Esophagus muscularis mucosa (tissue), 4 donors: ENCODE data around the gene NECTIN1. TPM values are rescaled to one million over a fixed set of nuclear protein-coding genes. Genes with fewer than 3 reads are reported as not detected.
A peak's percentile ranks its signal among the peaks of the same experiment; 100 is the strongest.

ENCODE experiments used
- DNase-seq: peaks from one replicate; pipeline ENCODE4 v3.0.0-alpha.2; 2017; ENCODE audit errors: extremely low spot score
- H3K27ac ChIP-seq, 4 donors: fragments of 200-600 bp; sonication (generic); replicated peaks in 1 of 4; 1 replicate in 3 of 4; 2 replicates in 1 of 4; pipeline ENCODE4 v1.5.1; 2016 to 2019; ENCODE audit warnings: mild to moderate bottlenecking in 1 of 4
- H3K27me3 ChIP-seq, 4 donors: fragments of 200-600 bp; sonication (generic); one replicate each; pipeline versions ENCODE4 v1.5.1 to v1.6.0; 2016 to 2019
- H3K36me3 ChIP-seq, 4 donors: fragments of 200-600 bp; sonication (generic); one replicate each; pipeline ENCODE4 v1.5.1; 2016 to 2019
- H3K4me1 ChIP-seq, 4 donors: fragments of 200-600 bp; sonication (generic); one replicate each; pipeline ENCODE4 v1.5.1; 2016 to 2019
- H3K4me3 ChIP-seq, 4 donors: fragments of 200-600 bp; sonication (generic); 1 replicate in 2 of 4; 2 replicates in 2 of 4; pipeline ENCODE4 v1.5.1; 2016 to 2019; ENCODE audit warnings: mild to moderate bottlenecking in 4 of 4, moderate library complexity in 1 of 4
- H3K9me3 ChIP-seq, 4 donors: fragments of 200-600 bp; sonication (generic); 1 replicate in 3 of 4; 2 replicates in 1 of 4; pipeline ENCODE4 v1.5.1; 2016 to 2019
- EP300 ChIP-seq: sonication (generic); formaldehyde crosslinking; IDR thresholded peaks from one replicate; pipeline ENCODE4 v1.6.1; 2017; ENCODE audit warnings: antibody characterized with exemption
- POLR2A ChIP-seq: fragments of 450-650 bp; IDR thresholded peaks from one replicate; pipeline ENCODE4 v1.6.1; 2017; ENCODE audit warnings: antibody characterized with exemption, moderate library complexity, mild to moderate bottlenecking, low read depth
- POLR2AphosphoS5 ChIP-seq, 2 donors: sonication (generic); formaldehyde crosslinking; IDR thresholded peaks; one replicate each; pipeline ENCODE4 v1.6.1; 2017; ENCODE audit warnings: antibody characterized with exemption in 2 of 2
- WGBS: methylation state at CpG from one replicate; pipeline ENCODE4 v1.1.5; 2018; 5-methylcytosine and 5-hydroxymethylcytosine counted together
- intact Hi-C: fragments of 100-400 bp; cut with DNase I; formaldehyde crosslinking; loops from one replicate; pipeline ENCODE4 v1.15.1; 2023
- total RNA-seq, 4 donors: library from RNA; depleted of rRNA; stranded (reverse); fragments of >200 nt; gene quantifications; one replicate each; pipeline versions ENCODE4 v1.1.0 to v1.2.1, GENCODE V29; 2016
- TF ChIP-seq, protein P1 (sequence below), 3 experiments: fragments of 200-600 bp in 2 of 3; fragments of 450-650 bp in 1 of 3; sonication (generic) in 2 of 3; IDR thresholded peaks; one replicate each; pipeline ENCODE4 v1.5.1; 2017 to 2019; ENCODE audit warnings: antibody characterized with exemption in 3 of 3, mild to moderate bottlenecking in 2 of 3, moderate library complexity in 1 of 3

NECTIN1 gene
- total RNA-seq, 4 donors from 2014 or later: 1.7 to 4.0 (median 2.5) TPM

DNA sequence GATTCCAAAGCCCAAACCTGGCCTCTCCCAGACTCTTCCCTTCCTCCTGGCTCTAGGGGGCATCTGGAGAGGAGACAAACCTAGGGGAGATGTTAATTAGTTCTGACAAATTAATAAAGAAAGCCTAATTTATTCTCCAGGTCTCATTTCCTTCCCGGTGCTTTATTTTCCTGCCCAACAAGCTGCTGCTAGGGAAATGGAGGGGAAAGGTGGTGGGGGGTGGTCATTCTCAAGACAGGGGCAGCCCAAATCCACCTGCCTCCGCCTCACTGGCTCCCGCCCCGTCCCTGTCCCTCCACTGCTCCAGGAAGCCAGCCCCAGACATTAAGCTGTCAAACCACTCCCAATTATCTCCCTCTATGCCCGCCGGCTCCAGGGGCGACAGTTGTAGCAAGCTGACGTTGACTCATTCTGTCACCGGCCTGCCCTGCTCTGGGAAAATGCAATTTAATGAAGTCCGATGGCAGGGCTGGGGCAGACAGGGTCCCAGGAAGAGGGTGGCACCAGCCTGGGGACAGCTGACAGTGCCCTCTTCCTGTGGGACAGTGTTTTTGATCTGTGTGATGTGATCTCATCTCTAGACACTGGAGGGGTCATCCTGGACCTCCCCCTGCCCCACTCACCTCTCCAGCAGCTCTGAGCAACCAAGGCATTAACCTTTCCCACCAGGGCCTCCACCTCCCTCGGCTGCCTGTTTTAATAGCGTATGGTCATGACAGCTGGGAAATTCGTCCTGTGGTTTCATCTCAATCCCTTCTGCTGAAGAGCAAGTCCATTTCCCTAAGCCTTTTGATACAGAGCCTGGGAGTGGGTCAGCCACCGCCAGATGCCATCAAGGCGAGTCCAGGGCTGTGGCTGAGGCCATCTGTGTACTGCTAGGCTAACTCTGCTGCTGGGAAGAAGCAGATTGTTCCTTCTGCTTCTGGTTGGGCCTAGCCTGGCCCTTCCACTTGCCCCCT, 27.1 kb downstream of the NECTIN1 start:
- 84% methylated on average over 10 of the region's 15 CpGs for WGBS
- Histone ChIP-seq H3K4me3 (no peak overlapping the region), H3K27me3 (no peaks in the 10 kb centered on the region), H3K27ac (no peak overlapping the region), H3K9me3 (no peaks in the 10 kb centered on the region), H3K36me3 (peaks cover 0 to 3% (median 0%) of the 10 kb centered on the region in 4 donors), H3K4me1 (peaks cover 4 to 21% (median 14%) of the 10 kb centered on the region in 4 donors)
- no peak for DNase-seq
- intact Hi-C loops: no loop called here
- TF ChIP-seq EP300 (no peak), POLR2A (no peak), POLR2AphosphoS5 (IDR thresholded peaks at IDR 0.05) (no peak)
- TF ChIP-seq, protein P1, sequence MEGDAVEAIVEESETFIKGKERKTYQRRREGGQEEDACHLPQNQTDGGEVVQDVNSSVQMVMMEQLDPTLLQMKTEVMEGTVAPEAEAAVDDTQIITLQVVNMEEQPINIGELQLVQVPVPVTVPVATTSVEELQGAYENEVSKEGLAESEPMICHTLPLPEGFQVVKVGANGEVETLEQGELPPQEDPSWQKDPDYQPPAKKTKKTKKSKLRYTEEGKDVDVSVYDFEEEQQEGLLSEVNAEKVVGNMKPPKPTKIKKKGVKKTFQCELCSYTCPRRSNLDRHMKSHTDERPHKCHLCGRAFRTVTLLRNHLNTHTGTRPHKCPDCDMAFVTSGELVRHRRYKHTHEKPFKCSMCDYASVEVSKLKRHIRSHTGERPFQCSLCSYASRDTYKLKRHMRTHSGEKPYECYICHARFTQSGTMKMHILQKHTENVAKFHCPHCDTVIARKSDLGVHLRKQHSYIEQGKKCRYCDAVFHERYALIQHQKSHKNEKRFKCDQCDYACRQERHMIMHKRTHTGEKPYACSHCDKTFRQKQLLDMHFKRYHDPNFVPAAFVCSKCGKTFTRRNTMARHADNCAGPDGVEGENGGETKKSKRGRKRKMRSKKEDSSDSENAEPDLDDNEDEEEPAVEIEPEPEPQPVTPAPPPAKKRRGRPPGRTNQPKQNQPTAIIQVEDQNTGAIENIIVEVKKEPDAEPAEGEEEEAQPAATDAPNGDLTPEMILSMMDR (IDR thresholded peaks at IDR 0.05): no peak

DNA sequence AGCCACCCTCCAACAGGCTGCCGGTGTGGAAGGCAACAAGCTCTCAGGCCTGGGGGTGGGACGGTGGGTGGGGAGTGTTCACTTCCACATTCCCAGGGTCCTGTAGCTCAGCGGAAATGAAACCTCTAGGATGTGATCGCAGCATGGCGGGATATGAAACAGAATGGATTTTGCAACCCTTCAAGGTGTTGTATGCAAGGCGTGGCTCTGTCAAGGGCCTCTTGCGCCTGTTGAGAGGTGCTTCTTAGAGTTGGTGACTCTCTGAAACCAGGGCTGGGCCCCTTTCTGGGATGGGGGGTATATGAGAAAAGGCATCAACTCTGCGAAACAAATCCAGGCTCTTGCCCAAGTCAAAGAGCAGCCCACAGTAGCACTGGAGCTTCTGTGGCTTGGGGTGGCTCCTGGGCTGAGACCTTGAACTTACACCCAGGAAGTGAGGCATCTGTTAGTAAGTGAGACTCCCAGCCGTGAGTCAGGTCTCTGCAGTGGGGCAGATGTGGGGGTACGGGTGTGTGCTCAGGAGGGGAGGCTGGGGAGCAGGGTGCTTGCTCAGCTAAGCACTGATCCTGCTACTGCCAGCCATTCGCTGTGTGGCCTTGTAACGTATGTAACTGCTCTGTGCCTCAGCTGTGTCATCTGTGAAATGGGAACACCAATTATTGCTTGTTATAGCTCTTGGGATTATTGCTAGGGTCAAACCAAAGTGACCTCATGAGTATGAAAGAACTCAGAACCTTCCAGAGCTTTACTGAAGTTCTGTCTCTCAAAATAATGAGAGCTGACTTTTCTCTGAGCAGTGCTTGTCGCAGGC, 28.3 kb downstream of the NECTIN1 start:
- 93% methylated on average over 9 of the region's 13 CpGs for WGBS

DNA sequence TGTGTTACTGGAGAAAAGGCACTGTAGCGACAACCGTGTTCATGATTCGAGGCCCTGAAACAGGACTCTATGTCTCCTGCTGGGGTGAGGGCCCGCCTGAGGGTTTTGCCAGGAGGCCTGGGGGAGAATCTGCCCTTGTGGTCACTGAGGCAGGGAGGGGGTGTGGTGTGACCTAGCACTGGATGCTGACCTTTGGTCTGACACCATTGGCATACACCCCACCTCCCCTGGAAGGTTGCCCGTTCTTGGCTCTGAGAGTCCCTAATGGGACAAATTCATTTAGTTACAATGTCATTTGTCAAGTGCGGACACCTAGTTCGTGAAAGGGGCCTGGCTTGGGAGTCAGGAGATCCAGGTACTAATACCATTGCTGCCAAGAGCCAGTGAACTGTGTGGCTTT, 29.0 kb downstream of the NECTIN1 start:
- Histone ChIP-seq H3K36me3 (no peaks in the 10 kb centered on the region), H3K27me3 (no peaks in the 10 kb centered on the region), H3K4me3 (no peak overlapping the region), H3K9me3 (no peaks in the 10 kb centered on the region), H3K27ac (no peak overlapping the region), H3K4me1 (peaks cover 4 to 21% (median 14%) of the 10 kb centered on the region in 4 donors)
- no peak for TF ChIP-seq POLR2A
- TF ChIP-seq EP300: no peak
- TF ChIP-seq, protein P1 (IDR thresholded peaks at IDR 0.05): no peak
- TF ChIP-seq POLR2AphosphoS5 (IDR thresholded peaks at IDR 0.05): no peak
- 96% methylated on average over 5 of the region's 7 CpGs for WGBS
- DNase-seq: no peak
- intact Hi-C loops: no loop called here

More for the DNA sequence above, 28.3 kb downstream of the NECTIN1 start:
- peaks cover 0 to 3% (median 0%) of the 10 kb centered on the region in 4 donors for H3K36me3 ChIP-seq
- no peaks in the 10 kb centered on the region for H3K27me3 ChIP-seq
- no peak overlapping the region for H3K4me3 ChIP-seq
- H3K9me3 ChIP-seq: no peaks in the 10 kb centered on the region
- peaks cover 4 to 21% (median 14%) of the 10 kb centered on the region in 4 donors for H3K4me1 ChIP-seq
- intact Hi-C loops: no loop called here
- DNase-seq: no peak
- no peak overlapping the region for H3K27ac ChIP-seq
- TF ChIP-seq POLR2A (no peak), EP300 (no peak), POLR2AphosphoS5 (IDR thresholded peaks at IDR 0.05) (no peak)

DNA sequence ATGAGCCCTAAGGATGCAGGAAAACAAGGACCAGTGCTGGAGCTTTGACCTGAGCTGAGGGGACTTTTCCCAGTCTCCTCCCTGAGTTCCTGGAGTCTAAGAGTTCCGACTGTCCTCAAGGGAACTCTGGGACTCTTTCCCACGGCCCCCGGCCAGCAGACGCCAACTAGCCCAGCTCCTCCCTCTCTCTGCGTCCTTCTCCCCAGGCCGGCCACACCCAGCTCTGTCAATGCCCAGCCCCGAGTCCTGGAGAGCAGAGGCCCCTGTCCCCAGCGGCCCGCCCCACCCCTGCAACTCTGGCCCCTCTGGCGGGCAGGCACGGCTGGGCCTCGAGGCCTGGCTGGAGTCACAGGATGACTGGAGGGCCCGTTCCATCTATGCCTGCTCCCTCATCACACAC, 29.8 kb downstream of the NECTIN1 start:
- Histone ChIP-seq H3K27ac (no peak overlapping the region), H3K4me3 (no peak overlapping the region), H3K36me3 (no peaks in the 10 kb centered on the region), H3K9me3 (no peaks in the 10 kb centered on the region), H3K27me3 (no peaks in the 10 kb centered on the region), H3K4me1 (peaks cover 4 to 21% (median 14%) of the 10 kb centered on the region in 4 donors)
- TF ChIP-seq POLR2A (no peak), POLR2AphosphoS5 (IDR thresholded peaks at IDR 0.05) (peak in 1 of 2 donors; percentile 9)
- 42% methylated on average over 7 of the region's 13 CpGs for WGBS
- DNase-seq: no peak
- intact Hi-C loops: no loop called here

DNA sequence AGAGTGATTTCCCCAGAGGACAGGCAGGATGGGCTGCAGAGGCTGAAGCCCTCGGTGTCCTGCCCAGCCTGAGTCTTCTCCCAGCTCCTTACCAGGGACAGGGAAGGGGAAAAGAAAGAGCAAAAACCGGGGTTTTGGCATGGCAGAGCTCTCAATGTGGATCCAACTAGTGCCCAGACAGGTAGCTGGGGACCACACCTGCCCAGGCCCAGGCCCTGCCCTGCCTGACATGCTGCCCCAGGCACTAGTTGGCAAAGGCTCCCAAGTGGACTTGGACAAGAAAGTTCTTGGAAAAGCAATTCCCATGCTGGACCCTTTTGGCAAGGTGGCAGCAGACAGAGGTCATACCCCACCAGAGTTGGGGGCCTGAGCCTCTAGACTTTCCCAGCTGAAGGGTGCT, 31.1 kb downstream of the NECTIN1 start:
- no peak for DNase-seq
- H3K27ac ChIP-seq: no peak overlapping the region
- intact Hi-C loops: no loop called here
- no peaks in the 10 kb centered on the region for H3K36me3 ChIP-seq
- TF ChIP-seq POLR2A: no peak
- TF ChIP-seq, protein P1 (IDR thresholded peaks at IDR 0.05): no peak
- TF ChIP-seq EP300: no peak
- TF ChIP-seq POLR2AphosphoS5 (IDR thresholded peaks at IDR 0.05): no peak
- H3K9me3 ChIP-seq: no peaks in the 10 kb centered on the region
- H3K27me3 ChIP-seq: no peaks in the 10 kb centered on the region
- WGBS: no CpG with 5 or more reads among the region's 2 CpGs
- H3K4me3 ChIP-seq: no peak overlapping the region
- H3K4me1 ChIP-seq: peaks cover 4 to 21% (median 14%) of the 10 kb centered on the region in 4 donors
